OCI-LY1 (cell line): Measurements from ENCODE around the gene MYRF.

Experiments used
- H2AFZ ChIP-seq: fragments of 200-600 bp; sonication (generic), shearing (Covaris generic); 2 replicates; pipeline ENCODE4 v1.6.0; 2014; ENCODE audit warnings: antibody characterized with exemption, mild to moderate bottlenecking, low read length
- H3F3A ChIP-seq: fragments of 200-600 bp; sonication (generic), shearing (Covaris generic); 2 replicates; pipeline ENCODE4 v1.6.0; 2014; ENCODE audit warnings: mild to moderate bottlenecking, antibody characterized with exemption, low read length, moderate library complexity; ENCODE audit not compliant: insufficient read depth
- H3K27ac ChIP-seq: fragments of 200-600 bp; sonication (generic); 2 replicates; pipeline ENCODE4 v1.5.1; 2014; ENCODE audit warnings: low read length, mixed run types, mild to moderate bottlenecking, low read depth; ENCODE audit not compliant: poor library complexity, severe bottlenecking
- H3K27me3 ChIP-seq: fragments of 200-600 bp; sonication (generic); 2 replicates; pipeline ENCODE4 v1.6.0; 2014; ENCODE audit warnings: antibody characterized with exemption, mild to moderate bottlenecking, low read length, moderate library complexity; ENCODE audit not compliant: insufficient read depth
- H3K36me3 ChIP-seq: fragments of 200-600 bp; sonication (generic); 2 replicates; pipeline ENCODE4 v1.6.1; 2014; ENCODE audit warnings: mild to moderate bottlenecking, antibody characterized with exemption, low read length, moderate library complexity, mixed read lengths; ENCODE audit not compliant: insufficient read depth
- H3K4me1 ChIP-seq: fragments of 200-600 bp; sonication (generic); 2 replicates; pipeline ENCODE4 v1.5.1; 2014; ENCODE audit warnings: mild to moderate bottlenecking, low read length, moderate library complexity; ENCODE audit not compliant: insufficient read depth, severe bottlenecking
- H3K4me2 ChIP-seq: fragments of 200-600 bp; sonication (generic), shearing (Covaris generic); 2 replicates; pipeline ENCODE4 v1.6.1; 2014; ENCODE audit warnings: low read length
- H3K4me3 ChIP-seq: fragments of 200-600 bp; sonication (generic); 2 replicates; pipeline ENCODE4 v1.5.1; 2014; ENCODE audit warnings: low read length, low read depth, mild to moderate bottlenecking, mixed read lengths; ENCODE audit not compliant: poor library complexity, severe bottlenecking
- H3K79me2 ChIP-seq: fragments of 200-600 bp; shearing (Covaris generic); 2 replicates; pipeline ENCODE4 v1.6.1; 2016; ENCODE audit warnings: mixed run types, low read length, mixed read lengths; ENCODE audit not compliant: insufficient read depth
- H3K9ac ChIP-seq: fragments of 200-600 bp; sonication (generic), shearing (Covaris generic); 2 replicates; pipeline ENCODE4 v1.6.1; 2014; ENCODE audit warnings: mild to moderate bottlenecking, low read length, mixed read lengths
- H3K9me2 ChIP-seq: fragments of 200-600 bp; sonication (generic), shearing (Covaris generic); 2 replicates; pipeline ENCODE4 v1.6.1; 2014; ENCODE audit warnings: low read depth, mild to moderate bottlenecking, low read length, mixed read lengths
- H3K9me3 ChIP-seq: fragments of 200-600 bp; shearing (Covaris generic); 2 replicates; pipeline ENCODE4 v1.6.1; 2014; ENCODE audit warnings: low read length, mixed read lengths
- H4K20me1 ChIP-seq: fragments of 200-600 bp; sonication (generic), shearing (Covaris generic); 2 replicates; pipeline ENCODE4 v1.6.0; 2016; ENCODE audit warnings: mild to moderate bottlenecking, low read length; ENCODE audit not compliant: insufficient read depth
- EZH2 ChIP-seq: fragments of 200-600 bp; sonication (generic), shearing (Covaris generic); IDR thresholded peaks from 2 replicates; pipeline ENCODE4 v1.8.0; 2017; ENCODE audit warnings: borderline replicate concordance, mixed run types, mild to moderate bottlenecking, antibody characterized with exemption, low read length, moderate library complexity, mixed read lengths
- TF ChIP-seq, protein P1 (sequence below): fragments of 200-600 bp; sonication (generic), shearing (Covaris generic); IDR thresholded peaks from 2 replicates; pipeline ENCODE4 v1.5.1; 2017; ENCODE audit warnings: mild to moderate bottlenecking, antibody characterized with exemption, low read length, moderate library complexity, mixed read lengths

The MYRF gene

DNA sequence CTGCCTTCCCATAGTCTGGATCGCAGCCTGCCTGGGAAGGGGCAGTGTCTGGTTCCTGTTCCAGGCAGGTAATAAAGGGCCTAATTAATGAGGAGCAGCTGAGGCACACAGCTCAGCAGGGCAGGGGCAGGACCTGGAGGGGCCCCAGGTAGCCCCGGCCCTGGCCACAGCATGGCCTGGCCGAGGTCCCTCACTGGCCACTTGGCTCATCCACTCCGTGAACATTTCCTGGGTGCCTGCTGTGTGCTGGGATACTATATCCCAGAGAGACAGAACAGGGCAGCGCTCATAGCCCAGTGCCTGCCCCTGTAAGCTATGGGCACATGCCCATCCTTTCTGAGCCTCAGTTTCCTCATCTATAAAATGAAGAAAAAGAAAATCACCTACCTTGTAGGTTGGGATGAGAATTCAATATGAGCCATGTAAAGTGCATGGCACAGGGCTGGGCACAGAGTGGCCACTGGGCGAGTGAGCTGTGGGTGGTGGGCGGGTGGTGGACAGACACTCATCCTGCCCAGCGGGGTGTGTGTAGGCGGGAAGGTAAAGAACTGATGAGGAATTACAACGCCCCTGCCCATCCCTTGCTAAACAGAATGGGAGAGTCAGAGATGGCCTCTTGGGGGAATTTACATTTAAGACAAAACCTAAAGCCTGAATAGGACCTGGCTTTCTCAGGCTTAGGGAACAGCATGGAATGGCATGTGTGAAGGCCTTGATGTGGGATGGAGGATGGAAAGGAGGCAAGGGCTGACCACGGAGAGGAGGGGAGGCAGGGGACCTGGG, 9.2 kb downstream of the MYRF start:
- no peaks in the 10 kb centered on the region for H3K4me1 ChIP-seq
- H3K27ac ChIP-seq: no peak overlapping the region
- H4K20me1 ChIP-seq: no peaks in the 10 kb centered on the region

DNA sequence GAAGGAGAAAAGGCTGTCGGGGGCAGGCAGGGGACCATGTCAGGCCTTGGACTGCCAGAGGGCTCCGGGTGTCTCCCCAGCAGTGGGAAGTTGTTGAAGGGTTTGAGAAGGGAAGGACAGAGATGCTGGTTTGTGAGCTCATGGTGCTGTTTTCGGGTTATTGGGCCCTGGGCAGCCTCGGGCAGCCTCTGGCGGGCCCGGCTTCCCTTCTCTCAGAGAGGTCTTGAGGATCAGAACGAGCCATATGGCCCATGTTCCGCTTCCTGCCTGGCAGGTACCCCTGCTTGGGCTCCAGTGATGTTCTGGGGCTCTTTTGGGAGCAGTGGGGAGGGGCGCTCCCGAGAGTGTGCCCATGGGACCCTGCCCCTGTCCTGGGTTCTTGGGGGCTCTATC, 9.8 kb downstream of the MYRF start:
- H4K20me1 ChIP-seq: no peaks in the 10 kb centered on the region
- H3K4me2 ChIP-seq: no peak overlapping the region
- TF ChIP-seq EZH2: no peak
- no peaks in the 10 kb centered on the region for H3K9me2 ChIP-seq
- no peak overlapping the region for H3K9ac ChIP-seq
- H3K27me3 ChIP-seq: no peaks in the 10 kb centered on the region
- H3F3A ChIP-seq: no peaks in the 10 kb centered on the region
- H3K79me2 ChIP-seq: no peaks in the 10 kb centered on the region
- no peaks in the 10 kb centered on the region for H3K4me1 ChIP-seq
- H3K27ac ChIP-seq: no peak overlapping the region
- no peaks in the 10 kb centered on the region for H3K9me3 ChIP-seq
- H3K36me3 ChIP-seq: no peaks in the 10 kb centered on the region
- no peak overlapping the region for H2AFZ ChIP-seq
- no peak overlapping the region for H3K4me3 ChIP-seq

More for the DNA sequence above, 9.2 kb downstream of the MYRF start:
- Histone ChIP-seq H3K9me2 (no peaks in the 10 kb centered on the region), H3K27me3 (no peaks in the 10 kb centered on the region), H3F3A (no peaks in the 10 kb centered on the region), H3K79me2 (no peaks in the 10 kb centered on the region), H3K4me3 (no peak overlapping the region), H3K4me2 (no peak overlapping the region), H2AFZ (no peak overlapping the region), H3K9me3 (no peaks in the 10 kb centered on the region), H3K9ac (no peak overlapping the region), H3K36me3 (no peaks in the 10 kb centered on the region)
- TF ChIP-seq, protein P1, sequence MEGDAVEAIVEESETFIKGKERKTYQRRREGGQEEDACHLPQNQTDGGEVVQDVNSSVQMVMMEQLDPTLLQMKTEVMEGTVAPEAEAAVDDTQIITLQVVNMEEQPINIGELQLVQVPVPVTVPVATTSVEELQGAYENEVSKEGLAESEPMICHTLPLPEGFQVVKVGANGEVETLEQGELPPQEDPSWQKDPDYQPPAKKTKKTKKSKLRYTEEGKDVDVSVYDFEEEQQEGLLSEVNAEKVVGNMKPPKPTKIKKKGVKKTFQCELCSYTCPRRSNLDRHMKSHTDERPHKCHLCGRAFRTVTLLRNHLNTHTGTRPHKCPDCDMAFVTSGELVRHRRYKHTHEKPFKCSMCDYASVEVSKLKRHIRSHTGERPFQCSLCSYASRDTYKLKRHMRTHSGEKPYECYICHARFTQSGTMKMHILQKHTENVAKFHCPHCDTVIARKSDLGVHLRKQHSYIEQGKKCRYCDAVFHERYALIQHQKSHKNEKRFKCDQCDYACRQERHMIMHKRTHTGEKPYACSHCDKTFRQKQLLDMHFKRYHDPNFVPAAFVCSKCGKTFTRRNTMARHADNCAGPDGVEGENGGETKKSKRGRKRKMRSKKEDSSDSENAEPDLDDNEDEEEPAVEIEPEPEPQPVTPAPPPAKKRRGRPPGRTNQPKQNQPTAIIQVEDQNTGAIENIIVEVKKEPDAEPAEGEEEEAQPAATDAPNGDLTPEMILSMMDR: no peak
- TF ChIP-seq EZH2: no peak

- Histone ChIP-seq H3K27me3 (no peaks in the 10 kb centered on the region), H2AFZ (no peak overlapping the region), H3K4me2 (no peak overlapping the region), H3K9me2 (no peaks in the 10 kb centered on the region), H3K4me3 (no peak overlapping the region), H3K27ac (no peak overlapping the region), H3K9me3 (no peaks in the 10 kb centered on the region), H3K4me1 (no peaks in the 10 kb centered on the region), H3K36me3 (no peaks in the 10 kb centered on the region), H3F3A (no peaks in the 10 kb centered on the region), H3K79me2 (no peaks in the 10 kb centered on the region), H4K20me1 (no peaks in the 10 kb centered on the region), H3K9ac (no peak overlapping the region)
- TF ChIP-seq, protein P1: no peak
- TF ChIP-seq EZH2: no peak
Measured at GRCh38 chr11:61762798-61763197, 10.4 kb downstream of the MYRF start.
